Inferior parietal cortex (tissue), 1 donor: ENCODE data around the gene CASZ1.
A peak's percentile ranks its signal among the peaks of the same experiment; 100 is the strongest.

Experiments
- DNase-seq: peaks from one replicate; pipeline ENCODE4 v3.0.0-alpha.2; 2016; ENCODE audit errors: extremely low spot score

The CASZ1 gene

GRCh38 chr1:10671090-10671489 lies 125.4 kb downstream of the CASZ1 start:
- DNase-seq = no peak

- DNase-seq = no peak
Observed at GRCh38 chr1:10670190-10670589, 126.3 kb downstream of the CASZ1 start.

- no peak for DNase-seq
Observed at GRCh38 chr1:10669570-10669969, 126.9 kb downstream of the CASZ1 start.

GRCh38 chr1:10667861-10668761 lies 128.3 kb downstream of the CASZ1 start:
- DNase-seq = no peak

- no peak for DNase-seq
Observed at GRCh38 chr1:10665930-10666850, 130.3 kb downstream of the CASZ1 start.

- DNase-seq = no peak
Observed at GRCh38 chr1:10665226-10665625, 131.2 kb downstream of the CASZ1 start.

- no peak for DNase-seq
Observed at GRCh38 chr1:10664251-10664650, 132.2 kb downstream of the CASZ1 start.

GRCh38 chr1:10663678-10664035 lies 132.8 kb downstream of the CASZ1 start:
- peak; percentile 42 for DNase-seq

GRCh38 chr1:10662824-10663677 lies 133.4 kb downstream of the CASZ1 start:
- DNase-seq = no peak

GRCh38 chr1:10662090-10662688 lies 134.3 kb downstream of the CASZ1 start:
- DNase-seq = no peak

- no peak for DNase-seq
Observed at GRCh38 chr1:10661453-10661852, 135.0 kb downstream of the CASZ1 start.

GRCh38 chr1:10659646-10660540 lies 136.6 kb downstream of the CASZ1 start:
- DNase-seq = no peak

GRCh38 chr1:10659218-10659617 lies 137.2 kb downstream of the CASZ1 start:
- no peak for DNase-seq

- no peak for DNase-seq
Observed at GRCh38 chr1:10658396-10659066, 137.9 kb downstream of the CASZ1 start.

- DNase-seq = no peak
Observed at GRCh38 chr1:10657088-10657847, 139.2 kb downstream of the CASZ1 start.

- DNase-seq = no peak
Observed at GRCh38 chr1:10656431-10656830, 140.0 kb downstream of the CASZ1 start.

- no peak for DNase-seq
Observed at GRCh38 chr1:10655002-10655401, 141.4 kb downstream of the CASZ1 start.

GRCh38 chr1:10653370-10654125 lies 142.9 kb downstream of the CASZ1 start:
- no peak for DNase-seq
